G401 (cell line): ENCODE data around the gene NUP210. TPM values are rescaled to one million over a fixed set of nuclear protein-coding genes. Genes with fewer than 3 reads are reported as not detected.
A peak's percentile ranks its signal among the peaks of the same experiment; 100 is the strongest.

Experiments used
- DNase-seq: peaks from one replicate; pipeline ENCODE4 v3.0.0-alpha.2; 2015; ENCODE audit warnings: low spot score
- in situ Hi-C: cut with HindIII; loops from 2 replicates; pipeline ENCODE4 v1.10.0; 2016; ENCODE audit warnings: low sequenced_read_pairs, mixed read lengths
- total RNA-seq: library from RNA; depleted of rRNA; stranded (reverse); fragments of >200 nt; shearing (Covaris generic); gene quantifications from 2 replicates; pipeline ENCODE4 v1.2.3, GENCODE V29; 2014

Gene NUP210
- total RNA-seq, 1 experiment from 2014 or later: 45.0 TPM

- in situ Hi-C loops: no loop called here
- DNase-seq: no peak
Observed at GRCh38 chr3:13309004-13309403, 111.1 kb downstream of the NUP210 start.

DNA sequence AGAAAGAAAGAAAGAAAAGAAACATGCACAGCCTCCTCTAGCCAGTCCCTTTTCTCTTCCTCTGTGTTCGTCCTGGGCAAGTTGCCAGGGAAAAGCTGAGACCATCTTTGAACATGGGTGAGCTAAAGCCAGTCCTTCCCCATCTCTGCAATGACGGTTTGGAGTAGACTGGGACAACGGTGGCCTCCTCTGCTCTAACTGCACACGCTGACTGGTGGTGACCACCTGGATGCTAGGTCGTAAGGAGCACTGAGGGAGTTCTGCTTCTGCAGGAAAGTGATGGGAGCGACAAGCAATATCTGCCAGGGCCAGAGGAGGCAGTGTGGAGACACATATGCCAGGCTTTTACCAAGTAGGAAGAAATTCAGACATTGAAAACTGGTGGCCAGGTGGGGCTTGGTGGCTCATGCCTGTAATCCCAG is 111.7 kb downstream of the NUP210 start:
- in situ Hi-C loops: no loop called here
- DNase-seq: peak; percentile 52

DNA sequence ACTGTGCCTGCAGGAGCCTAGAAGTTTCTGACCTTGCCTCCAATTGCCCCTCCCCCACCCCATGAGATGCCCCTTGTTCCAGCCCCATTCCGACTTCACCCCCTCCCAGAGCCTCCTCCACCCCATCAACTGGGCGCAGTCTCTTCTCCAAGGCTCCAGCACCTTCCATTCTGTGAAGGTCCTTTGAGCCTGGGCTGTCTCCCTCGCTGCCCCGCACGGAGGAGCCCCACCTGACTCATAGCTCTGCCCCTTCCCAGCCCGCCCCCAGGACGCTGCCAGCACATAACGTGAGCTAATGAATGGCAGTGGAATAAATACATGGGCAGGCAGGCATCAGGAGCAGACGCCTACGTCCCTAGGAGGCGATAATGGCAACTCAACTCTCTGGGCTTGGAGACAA is 113.1 kb downstream of the NUP210 start:
- in situ Hi-C loops: no loop called here

GRCh38 chr3:13305623-13306022 is 114.5 kb downstream of the NUP210 start:
- no peak for DNase-seq
- in situ Hi-C loops: no loop called here

More for the DNA sequence above, 113.1 kb downstream of the NUP210 start:
- no peak for DNase-seq

- in situ Hi-C loops: no loop called here
- DNase-seq: no peak
Observed at GRCh38 chr3:13303410-13303809, 116.7 kb downstream of the NUP210 start.

- in situ Hi-C loops: no loop called here
- DNase-seq: no peak
Observed at GRCh38 chr3:13301286-13301987, 118.7 kb downstream of the NUP210 start.

GRCh38 chr3:13300546-13301285 is 119.4 kb downstream of the NUP210 start:
- no peak for DNase-seq
- in situ Hi-C loops: no loop called here

DNA sequence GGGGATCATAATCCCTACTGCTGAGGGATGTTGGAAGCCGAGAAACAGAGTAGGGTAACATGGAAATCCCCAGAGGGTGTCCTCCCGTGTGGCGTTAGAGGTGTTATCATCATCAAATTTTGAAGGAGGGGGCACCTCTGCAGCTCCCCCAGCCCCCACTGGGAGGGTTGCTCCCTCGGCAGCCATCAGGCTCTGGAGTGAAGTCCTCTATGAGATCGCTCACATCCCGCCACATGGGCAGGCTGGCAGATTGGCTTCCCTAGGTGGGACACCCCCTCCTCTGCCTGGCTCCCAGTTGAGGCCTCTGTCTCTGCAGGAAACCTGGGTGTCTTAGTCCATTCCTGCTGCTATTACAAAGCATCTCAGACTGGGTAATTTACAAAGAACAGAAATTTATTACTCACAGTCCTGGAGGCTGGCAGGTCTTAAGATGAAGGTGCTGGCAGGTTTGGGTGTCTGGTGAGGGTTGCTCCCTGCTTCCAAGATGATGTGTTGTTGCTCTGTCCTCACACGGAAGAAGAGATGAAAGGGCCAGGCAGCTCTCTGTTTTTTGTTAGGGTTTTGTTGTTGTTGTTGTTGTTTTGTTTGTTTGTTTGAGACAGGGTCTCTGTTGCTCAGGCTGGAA is 120.5 kb downstream of the NUP210 start:
- in situ Hi-C loops: no loop called here
- no peak for DNase-seq

DNA sequence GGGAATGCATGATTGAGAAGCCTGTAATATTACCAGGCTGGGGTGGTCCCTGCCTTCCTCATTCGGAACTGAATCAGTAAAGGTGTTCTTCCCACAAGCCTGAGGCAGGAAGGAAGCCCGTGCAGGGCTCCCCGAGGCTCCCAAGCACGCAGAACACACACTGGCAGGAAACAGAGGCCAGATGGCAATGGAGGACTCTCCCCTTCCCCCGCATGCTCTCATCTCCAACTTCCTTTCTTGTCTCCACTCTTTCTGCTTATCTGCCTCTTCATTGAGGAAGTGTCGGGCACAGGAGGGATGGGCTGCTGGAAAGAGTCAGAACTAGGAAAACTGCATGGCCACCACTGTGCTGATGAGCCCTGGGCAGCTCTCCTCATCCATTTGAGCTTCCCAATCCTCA is 123.5 kb downstream of the NUP210 start:
- peak; percentile 75 for DNase-seq
- in situ Hi-C loops: no loop called here

- DNase-seq: no peak
- in situ Hi-C loops: no loop called here
Observed at GRCh38 chr3:13294442-13295351, 125.4 kb downstream of the NUP210 start.

GRCh38 chr3:13292375-13292774 is 127.7 kb downstream of the NUP210 start:
- in situ Hi-C loops: no loop called here
- DNase-seq: no peak

DNA sequence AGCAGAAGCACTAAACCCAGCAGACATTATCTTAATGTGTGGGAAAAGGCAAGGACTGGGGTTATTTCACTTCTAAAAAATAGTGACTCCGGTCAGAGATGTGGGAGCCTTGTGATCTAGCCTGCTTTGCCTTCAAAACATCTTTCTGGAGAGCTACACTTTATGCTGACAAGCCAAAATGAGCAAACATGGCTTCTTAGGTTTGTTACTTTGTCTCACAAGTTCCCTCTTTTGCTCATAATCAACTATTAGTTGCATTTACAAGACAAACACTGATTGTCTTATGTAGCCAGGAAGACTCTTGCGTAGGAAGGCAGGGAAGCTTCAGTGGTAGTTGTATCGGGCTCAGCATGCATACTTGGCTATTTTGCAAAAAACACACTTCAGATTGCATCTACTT is 129.2 kb downstream of the NUP210 start:
- DNase-seq: no peak
- in situ Hi-C loops: no loop called here

- in situ Hi-C loops: no loop called here
- DNase-seq: no peak
Observed at GRCh38 chr3:13289771-13290285, 130.3 kb downstream of the NUP210 start.

- DNase-seq: no peak
- in situ Hi-C loops: no loop called here
Observed at GRCh38 chr3:13288732-13289718, 131.1 kb downstream of the NUP210 start.

DNA sequence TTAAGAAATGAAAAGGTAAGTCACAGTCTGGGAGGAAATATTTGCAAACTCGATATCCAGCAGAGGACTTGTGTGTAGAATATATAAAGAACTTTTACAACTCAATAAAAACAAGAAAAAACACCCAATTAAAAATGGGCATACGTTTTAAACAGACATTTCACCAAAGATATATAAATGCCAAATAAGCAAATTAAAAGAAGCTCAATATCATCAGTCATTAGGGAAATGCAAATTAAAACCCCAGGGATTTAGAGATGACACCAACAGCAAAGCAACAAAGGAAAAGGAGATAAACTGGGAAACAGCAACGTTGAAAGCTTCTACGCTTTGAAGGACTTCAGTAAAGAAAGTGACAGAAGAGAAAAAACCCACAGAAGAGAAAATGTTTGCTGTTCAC is 132.3 kb downstream of the NUP210 start:
- DNase-seq: no peak

DNA sequence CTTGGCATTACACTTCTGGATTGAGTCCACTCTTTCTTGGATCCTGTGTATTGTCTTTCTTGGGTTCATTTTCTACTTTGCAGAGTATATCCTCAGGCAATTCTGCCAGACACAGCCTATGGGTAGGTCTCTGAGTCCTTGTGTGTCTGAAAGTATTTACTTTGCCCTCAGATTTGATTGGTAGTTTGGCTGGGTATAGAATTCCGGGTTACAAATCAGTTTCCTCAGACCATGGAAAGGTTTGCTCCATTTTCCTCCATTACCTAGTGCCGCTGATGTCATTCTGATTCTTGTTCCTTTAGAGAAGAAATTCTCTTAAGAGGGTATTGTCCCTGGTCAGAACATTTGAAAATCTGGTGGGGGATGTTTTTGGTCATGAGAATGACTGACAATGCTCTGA is 133.2 kb downstream of the NUP210 start:
- in situ Hi-C loops: no loop called here
- DNase-seq: no peak

More for the DNA sequence above, 132.3 kb downstream of the NUP210 start:
- in situ Hi-C loops: no loop called here

DNA sequence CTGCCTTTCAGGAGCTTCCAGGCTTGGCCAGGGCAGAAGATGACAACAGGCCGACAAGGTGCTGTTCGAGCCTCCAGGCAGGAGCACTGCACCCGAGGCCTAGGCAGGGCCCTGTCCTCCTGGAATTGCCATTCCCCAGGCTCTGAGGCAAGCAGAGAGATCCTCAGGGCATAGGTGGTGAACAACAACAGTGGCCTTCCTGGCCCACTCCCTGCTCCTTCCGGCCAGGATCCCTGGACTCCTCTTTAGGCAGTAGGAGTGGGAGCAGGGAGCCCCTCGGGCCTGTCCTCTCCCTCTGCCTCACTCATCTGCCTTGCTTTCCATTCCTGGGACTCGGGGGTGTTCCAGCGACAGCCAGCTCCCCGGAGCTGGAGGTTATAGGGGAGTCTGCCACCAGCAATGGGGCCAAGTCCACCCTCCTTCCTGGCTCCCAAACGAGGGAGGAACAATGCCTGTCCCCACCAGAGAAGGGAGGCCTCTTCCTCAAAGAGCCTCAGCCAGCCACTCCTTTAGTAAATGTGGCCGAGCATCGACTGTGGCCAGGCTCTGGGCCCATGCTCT is 135.0 kb downstream of the NUP210 start:
- DNase-seq: no peak
- in situ Hi-C loops: no loop called here

DNA sequence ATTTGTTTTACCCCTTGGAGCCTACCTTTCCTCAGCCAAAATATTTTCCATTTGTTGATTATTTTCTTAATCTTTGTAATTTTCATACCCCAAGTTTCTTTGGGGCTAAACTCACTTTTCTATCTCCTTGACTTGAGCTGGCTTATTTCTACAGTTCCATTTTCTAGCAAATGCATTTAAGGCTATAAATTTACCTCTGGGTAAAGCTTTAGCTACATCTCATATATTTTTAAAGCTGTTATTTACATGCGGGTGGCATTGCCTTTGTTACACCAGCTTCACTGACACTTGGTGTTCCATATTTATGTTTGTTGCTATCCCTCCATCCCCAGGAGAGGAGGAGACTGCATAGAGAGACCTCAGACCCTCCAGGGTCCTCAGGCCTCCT is 136.3 kb downstream of the NUP210 start:
- in situ Hi-C loops: no loop called here
- DNase-seq: no peak
